CD4-positive, CD25-positive, alpha-beta regulatory T cell (primary cell): ENCODE measurements around the gene STK11IP. TPM values are rescaled to one million over a fixed set of nuclear protein-coding genes. Genes with fewer than 3 reads are reported as not detected.

Source experiments
- ATAC-seq, 2 donors: fragments of 150-1000 bp; cut with Tn5 transposase; one replicate each; pipeline ENCODE4 v1.10.0; 2021; ENCODE audit warnings: low read depth in 2 of 2, moderate number of reproducible peaks in 2 of 2, moderate library complexity in 1 of 2
- DNase-seq, 3 donors: peaks; one replicate each; pipeline versions ENCODE4 v3.0.0 to v3.0.0-alpha.2; 2012 to 2022; ENCODE audit warnings: mixed read lengths in 1 of 3
- H3K27ac ChIP-seq: one replicate; pipeline ENCODE4 v1.7.0; 2013; ENCODE audit warnings: mild to moderate bottlenecking, low read length; ENCODE audit not compliant: insufficient read depth, poor library complexity, severe bottlenecking
- H3K27me3 ChIP-seq: one replicate; pipeline ENCODE4 v1.7.0; 2013; ENCODE audit warnings: low read length; ENCODE audit not compliant: control insufficient read depth, insufficient read depth
- H3K36me3 ChIP-seq: one replicate; pipeline ENCODE4 v1.7.0; 2013; ENCODE audit warnings: mild to moderate bottlenecking, low read length, moderate library complexity; ENCODE audit not compliant: control insufficient read depth, insufficient read depth
- H3K4me1 ChIP-seq: 2 replicates; pipeline ENCODE4 v1.7.0; 2013; ENCODE audit warnings: mild to moderate bottlenecking, low read length; ENCODE audit not compliant: insufficient read depth, control insufficient read depth, poor library complexity, severe bottlenecking
- H3K4me3 ChIP-seq: one replicate; pipeline ENCODE4 v1.7.0; 2013; ENCODE audit warnings: low read depth, mild to moderate bottlenecking, low read length, moderate library complexity
- H3K9me3 ChIP-seq, 2 experiments: 1 replicate in 1 of 2; 2 replicates in 1 of 2; pipeline ENCODE4 v1.7.0; 2013; ENCODE audit warnings: low read length in 2 of 2, mild to moderate bottlenecking in 1 of 2, moderate library complexity in 1 of 2; ENCODE audit not compliant: control insufficient read depth in 2 of 2
- H3K27ac Mint-ChIP-seq, 3 donors: one replicate each; pipeline ENCODE4 v1.8.0; 2020 to 2022; ENCODE audit warnings: mild to moderate bottlenecking in 3 of 3, mixed read lengths in 3 of 3, moderate library complexity in 2 of 3
- H3K27me3 Mint-ChIP-seq: one replicate; pipeline ENCODE4 v1.8.0; 2022; ENCODE audit warnings: mild to moderate bottlenecking, mixed read lengths
- H3K36me3 Mint-ChIP-seq: one replicate; pipeline ENCODE4 v1.8.0; 2020; ENCODE audit warnings: mixed read lengths
- H3K4me1 Mint-ChIP-seq, 4 donors: one replicate each; pipeline ENCODE4 v1.8.0; 2020 to 2022; ENCODE audit warnings: mixed read lengths in 4 of 4, mild to moderate bottlenecking in 1 of 4
- H3K4me3 Mint-ChIP-seq, 4 donors: one replicate each; pipeline ENCODE4 v1.8.0; 2020 to 2022; ENCODE audit warnings: mild to moderate bottlenecking in 4 of 4, mixed read lengths in 4 of 4, moderate library complexity in 3 of 4
- H3K9me3 Mint-ChIP-seq, 7 donors: one replicate each; pipeline ENCODE4 v1.8.0; 2020 to 2022; ENCODE audit warnings: mixed read lengths in 7 of 7, mild to moderate bottlenecking in 3 of 7, moderate library complexity in 2 of 7
- polyA plus RNA-seq, 4 donors: library from polyadenylated mRNA; unstranded; fragments of 300-500 nt; fragmentation: Illumina TruSeq; gene quantifications; one replicate each; pipeline ENCODE4 v1.2.3, GENCODE V29; 2021
- total RNA-seq: library from RNA; stranded (reverse); gene quantifications from one replicate; pipeline ENCODE4 v1.2.3, GENCODE V29; 2022

Gene STK11IP
- total and polyA plus RNA-seq, 5 donors from 2014 or later, result 6.8 to 45.7 (median 8.7) TPM

- no peak within 1 kb of the TSS for H3K27ac ChIP-seq
- H3K36me3 ChIP-seq, result no peaks in the 10 kb centered on the region
- H3K4me3 Mint-ChIP-seq, result peak within 1 kb of the TSS in 3 of 4 donors; percentile 72 to 74 (median 74)
- DNase-seq (no peak), ATAC-seq (peak; percentile 22 to 29)
- H3K9me3 Mint-ChIP-seq, result no peaks in the 10 kb centered on the region
- H3K4me1 Mint-ChIP-seq, result peaks cover 0 to 7% (median 0%) of the 10 kb centered on the region in 4 donors
- H3K27me3 Mint-ChIP-seq, result peaks cover 29% of the 10 kb centered on the region
- H3K36me3 Mint-ChIP-seq, result peaks cover 4% of the 10 kb centered on the region
- no peak within 1 kb of the TSS for H3K4me3 ChIP-seq
- H3K27ac Mint-ChIP-seq, result no peak within 1 kb of the TSS
- H3K27me3 ChIP-seq, result peaks cover 10% of the 10 kb centered on the region
- H3K9me3 ChIP-seq, result no peaks in the 10 kb centered on the region
- peaks cover 5% of the 10 kb centered on the region for H3K4me1 ChIP-seq
Measured at GRCh38 chr2:219627103-219628100, 29.7 kb downstream of the STK11IP start, which contains the start of gene SLC4A3. TSS of gene SLC4A3 (plus strand) at chr2:219627630. CDS start at chr2:219627993, 363 bp downstream.

- Mint-ChIP-seq H3K4me3 (peak overlapping the region in 2 of 4 donors; percentile 11 to 46), H3K27ac (no peak overlapping the region), H3K36me3 (peaks cover 4% of the 10 kb centered on the region), H3K9me3 (no peaks in the 10 kb centered on the region), H3K27me3 (peaks cover 24% of the 10 kb centered on the region), H3K4me1 (peaks cover 0 to 7% (median 0%) of the 10 kb centered on the region in 4 donors)
- Histone ChIP-seq H3K4me3 (no peak overlapping the region), H3K4me1 (peaks cover 5% of the 10 kb centered on the region), H3K9me3 (no peaks in the 10 kb centered on the region), H3K27me3 (peaks cover 7% of the 10 kb centered on the region), H3K27ac (no peak overlapping the region), H3K36me3 (no peaks in the 10 kb centered on the region)
- DNase-seq (no peak), ATAC-seq (no peak)
Measured at GRCh38 chr2:219628235-219628985, 30.8 kb downstream of the STK11IP start.

- H3K4me1 Mint-ChIP-seq, result peaks cover 0 to 7% (median 0%) of the 10 kb centered on the region in 4 donors
- H3K36me3 ChIP-seq, result no peaks in the 10 kb centered on the region
- no peaks in the 10 kb centered on the region for H3K9me3 ChIP-seq
- H3K4me1 ChIP-seq, result peaks cover 5% of the 10 kb centered on the region
- no peak overlapping the region for H3K27ac ChIP-seq
- H3K27me3 ChIP-seq, result peaks cover 7% of the 10 kb centered on the region
- H3K4me3 Mint-ChIP-seq, result no peak overlapping the region
- H3K4me3 ChIP-seq, result no peak overlapping the region
- H3K9me3 Mint-ChIP-seq, result peaks cover 0 to 1% (median 0%) of the 10 kb centered on the region in 7 donors
- ATAC-seq (no peak), DNase-seq (no peak)
- H3K27me3 Mint-ChIP-seq, result peaks cover 24% of the 10 kb centered on the region
- no peak overlapping the region for H3K27ac Mint-ChIP-seq
- H3K36me3 Mint-ChIP-seq, result peaks cover 4% of the 10 kb centered on the region
Measured at GRCh38 chr2:219628986-219629901, 31.6 kb downstream of the STK11IP start.

GRCh38 chr2:219629976-219630695, 32.5 kb downstream of the STK11IP start:
- Mint-ChIP-seq H3K9me3 (peaks cover 0 to 1% (median 0%) of the 10 kb centered on the region in 7 donors), H3K4me3 (peak overlapping the region in 2 of 4 donors; percentile 13 to 66), H3K4me1 (peaks cover 0 to 7% (median 0%) of the 10 kb centered on the region in 4 donors), H3K27ac (no peak overlapping the region), H3K36me3 (peaks cover 4% of the 10 kb centered on the region), H3K27me3 (peaks cover 17% of the 10 kb centered on the region)
- no peaks in the 10 kb centered on the region for H3K36me3 ChIP-seq
- no peak for DNase-seq
- peaks cover 7% of the 10 kb centered on the region for H3K27me3 ChIP-seq
- no peaks in the 10 kb centered on the region for H3K9me3 ChIP-seq
- ATAC-seq, result no peak
- H3K4me3 ChIP-seq, result no peak overlapping the region
- H3K4me1 ChIP-seq, result peaks cover 5% of the 10 kb centered on the region
- no peak overlapping the region for H3K27ac ChIP-seq

GRCh38 chr2:219630770-219631405, 33.2 kb downstream of the STK11IP start:
- peaks cover 4% of the 10 kb centered on the region for H3K36me3 Mint-ChIP-seq
- ATAC-seq (no peak), DNase-seq (no peak)
- Histone ChIP-seq H3K27me3 (peaks cover 5% of the 10 kb centered on the region), H3K4me1 (peaks cover 5% of the 10 kb centered on the region), H3K36me3 (no peaks in the 10 kb centered on the region), H3K27ac (no peak overlapping the region), H3K4me3 (no peak overlapping the region), H3K9me3 (no peaks in the 10 kb centered on the region)
- peaks cover 0 to 1% (median 0%) of the 10 kb centered on the region in 7 donors for H3K9me3 Mint-ChIP-seq
- H3K4me1 Mint-ChIP-seq, result peaks cover 0 to 7% (median 0%) of the 10 kb centered on the region in 4 donors
- peaks cover 11% of the 10 kb centered on the region for H3K27me3 Mint-ChIP-seq
- H3K4me3 Mint-ChIP-seq, result peak overlapping the region in 2 of 4 donors; percentile 13 to 66
- no peak overlapping the region for H3K27ac Mint-ChIP-seq

GRCh38 chr2:219631406-219631891, 33.8 kb downstream of the STK11IP start:
- no peaks in the 10 kb centered on the region for H3K9me3 ChIP-seq
- H3K4me3 ChIP-seq, result no peak overlapping the region
- ATAC-seq (no peak), DNase-seq (no peak)
- H3K27ac ChIP-seq, result no peak overlapping the region
- no peaks in the 10 kb centered on the region for H3K36me3 ChIP-seq
- peaks cover 0 to 7% (median 0%) of the 10 kb centered on the region in 4 donors for H3K4me1 Mint-ChIP-seq
- H3K27ac Mint-ChIP-seq, result no peak overlapping the region
- H3K36me3 Mint-ChIP-seq, result peaks cover 4% of the 10 kb centered on the region
- peaks cover 5% of the 10 kb centered on the region for H3K27me3 ChIP-seq
- no peak overlapping the region for H3K4me3 Mint-ChIP-seq
- H3K9me3 Mint-ChIP-seq, result peaks cover 0 to 1% (median 0%) of the 10 kb centered on the region in 7 donors
- H3K4me1 ChIP-seq, result peaks cover 5% of the 10 kb centered on the region
- peaks cover 8% of the 10 kb centered on the region for H3K27me3 Mint-ChIP-seq
